Central memory CD8-positive, alpha-beta T cell (primary cell): Measurements from ENCODE around the gene LIG3.
"Not testable (repeated sequence)": the region's sequence is repeated elsewhere in the genome, so short reads cannot be mapped to it uniquely, and the experiment has no call there.

Experiments
- ATAC-seq: fragments of 150-1000 bp; cut with Tn5 transposase; replicated peaks from 2 replicates; pipeline ENCODE4 v1.10.0; 2022; ENCODE audit warnings: mild to moderate bottlenecking, moderate FRiP score, moderate number of reproducible peaks; ENCODE audit not compliant: poor library complexity, severe bottlenecking; ENCODE audit errors: extremely low read depth
- DNase-seq, 2 donors: peaks; one replicate each; pipeline ENCODE4 v3.0.0; 2021; ENCODE audit warnings: low spot score in 2 of 2
- H3K27ac Mint-ChIP-seq: one replicate; pipeline ENCODE4 v1.8.0; 2022; ENCODE audit warnings: low read depth, mild to moderate bottlenecking, moderate library complexity, mixed read lengths
- H3K27me3 Mint-ChIP-seq: one replicate; pipeline ENCODE4 v1.8.0; 2022; ENCODE audit warnings: mixed read lengths
- H3K36me3 Mint-ChIP-seq: one replicate; pipeline ENCODE4 v1.8.0; 2022; ENCODE audit warnings: mild to moderate bottlenecking, moderate library complexity, mixed read lengths; ENCODE audit not compliant: insufficient read depth
- H3K4me1 Mint-ChIP-seq: one replicate; pipeline ENCODE4 v1.8.0; 2022; ENCODE audit warnings: mixed read lengths
- H3K4me3 Mint-ChIP-seq: one replicate; pipeline ENCODE4 v1.8.0; 2022; ENCODE audit warnings: mild to moderate bottlenecking, moderate library complexity, mixed read lengths
- H3K9me3 Mint-ChIP-seq: one replicate; pipeline ENCODE4 v1.8.0; 2022; ENCODE audit warnings: mixed read lengths

The LIG3 gene

DNA sequence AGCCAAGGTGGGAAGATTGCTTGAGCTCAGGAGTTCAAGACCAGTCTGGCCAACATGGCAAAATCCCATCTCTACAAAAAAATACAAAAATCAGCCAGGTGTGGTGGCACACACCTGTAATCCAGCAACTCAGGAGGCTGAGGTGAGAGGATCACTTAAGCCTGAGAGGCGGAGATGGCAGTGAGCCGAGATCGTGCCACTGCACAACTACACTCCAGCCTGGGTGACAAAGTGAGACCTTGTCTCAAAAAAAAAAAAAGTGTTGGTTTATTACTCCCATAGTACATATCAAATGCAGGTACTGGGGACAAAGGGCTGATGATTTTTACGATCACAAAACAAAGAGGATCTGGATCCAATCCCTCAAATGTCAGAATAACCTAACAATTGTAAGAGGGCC, 47.8 kb downstream of the LIG3 start:
- H3K4me1 Mint-ChIP-seq = peaks cover 39% of the 10 kb centered on the region
- H3K36me3 Mint-ChIP-seq, ATAC-seq, H3K27me3 Mint-ChIP-seq, H3K9me3 Mint-ChIP-seq, DNase-seq, H3K27ac Mint-ChIP-seq, H3K4me3 Mint-ChIP-seq: not testable (repeated sequence)

DNA sequence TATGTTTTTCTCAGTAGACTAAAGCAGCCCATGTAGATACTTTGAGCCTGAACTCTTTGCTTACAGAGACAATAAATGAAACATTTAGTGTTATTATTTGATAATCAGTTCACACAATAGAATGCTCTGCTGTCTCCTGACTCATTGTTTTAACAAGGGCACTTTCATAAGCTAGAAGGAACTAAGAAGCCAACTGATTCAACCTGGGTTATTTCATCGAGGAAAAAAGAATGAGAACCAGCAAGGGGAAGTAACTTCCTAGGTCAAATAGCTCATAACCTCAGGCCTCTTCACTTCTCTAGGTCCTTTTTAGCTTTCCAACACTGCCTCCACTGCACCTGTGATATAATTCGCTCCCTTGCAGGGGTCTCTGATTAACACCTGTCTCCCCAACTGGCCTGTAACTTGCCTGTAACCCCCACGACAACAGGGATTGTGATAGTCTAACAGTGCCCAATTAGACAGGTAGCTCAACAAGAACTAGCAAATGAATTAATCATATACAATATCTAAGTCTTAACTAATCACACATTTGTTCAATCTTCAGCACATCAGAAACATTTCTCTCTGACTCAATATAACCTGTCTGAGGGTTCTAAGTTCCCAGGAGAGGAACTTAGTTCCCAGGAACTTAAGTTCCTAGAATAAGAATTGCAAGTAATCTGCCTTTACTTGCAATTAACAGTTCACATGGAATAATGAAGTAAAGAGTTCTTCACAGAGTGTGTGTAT, 48.4 kb downstream of the LIG3 start:
- Mint-ChIP-seq H3K9me3 (no peaks in the 10 kb centered on the region), H3K27me3 (no peaks in the 10 kb centered on the region), H3K36me3 (peaks cover 10% of the 10 kb centered on the region), H3K4me1 (peaks cover 35% of the 10 kb centered on the region), H3K4me3 (no peak overlapping the region), H3K27ac (no peak overlapping the region)
- no peak for DNase-seq
- ATAC-seq = no peak

DNA sequence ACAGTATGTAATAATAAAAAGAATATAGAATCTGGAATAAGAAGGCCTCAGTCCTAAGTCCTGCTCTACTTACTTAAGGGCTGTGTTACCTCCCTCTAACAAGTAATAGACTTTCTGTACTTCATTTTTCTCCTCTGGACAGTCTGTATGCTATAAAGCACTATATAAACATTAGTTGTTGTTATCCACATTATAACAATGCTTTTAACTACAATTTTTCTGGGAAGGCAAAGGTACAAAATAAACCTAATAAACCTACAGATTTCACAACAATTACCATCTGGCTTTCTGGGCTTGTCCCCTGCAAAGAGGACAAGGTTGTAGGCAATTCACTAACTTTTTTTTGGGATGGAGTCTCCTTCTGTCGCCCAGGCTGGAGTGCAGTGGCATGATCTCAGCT, 50.5 kb downstream of the LIG3 start:
- Mint-ChIP-seq H3K27me3 (no peaks in the 10 kb centered on the region), H3K9me3 (no peaks in the 10 kb centered on the region), H3K27ac (no peak overlapping the region), H3K4me1 (peaks cover 27% of the 10 kb centered on the region), H3K36me3 (peaks cover 11% of the 10 kb centered on the region), H3K4me3 (no peak overlapping the region)
- DNase-seq = no peak
- no peak for ATAC-seq

DNA sequence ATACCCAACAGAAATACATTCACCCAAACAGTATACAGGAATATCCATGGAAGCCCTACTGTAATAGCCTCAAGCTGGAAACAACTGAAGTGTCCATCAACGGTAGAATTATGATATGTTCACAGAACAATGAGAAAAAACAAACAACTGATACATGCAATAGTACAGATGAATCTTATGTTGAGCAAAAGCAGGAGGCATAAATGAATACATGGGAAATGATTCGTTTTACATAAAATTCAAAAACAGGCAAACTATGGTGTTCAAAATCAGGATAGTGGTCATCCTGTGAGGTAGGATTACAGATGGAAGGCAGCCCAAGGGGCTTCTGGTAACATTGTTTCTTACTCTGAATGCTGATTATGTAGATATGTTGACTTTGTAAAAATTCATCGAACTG, 58.1 kb downstream of the LIG3 start:
- H3K9me3 Mint-ChIP-seq = no peaks in the 10 kb centered on the region
- peaks cover 23% of the 10 kb centered on the region for H3K4me1 Mint-ChIP-seq
- no peak overlapping the region for H3K27ac Mint-ChIP-seq
- no peaks in the 10 kb centered on the region for H3K27me3 Mint-ChIP-seq
- peaks cover 16% of the 10 kb centered on the region for H3K36me3 Mint-ChIP-seq
- ATAC-seq (no peak), DNase-seq (no peak)
- no peak overlapping the region for H3K4me3 Mint-ChIP-seq

DNA sequence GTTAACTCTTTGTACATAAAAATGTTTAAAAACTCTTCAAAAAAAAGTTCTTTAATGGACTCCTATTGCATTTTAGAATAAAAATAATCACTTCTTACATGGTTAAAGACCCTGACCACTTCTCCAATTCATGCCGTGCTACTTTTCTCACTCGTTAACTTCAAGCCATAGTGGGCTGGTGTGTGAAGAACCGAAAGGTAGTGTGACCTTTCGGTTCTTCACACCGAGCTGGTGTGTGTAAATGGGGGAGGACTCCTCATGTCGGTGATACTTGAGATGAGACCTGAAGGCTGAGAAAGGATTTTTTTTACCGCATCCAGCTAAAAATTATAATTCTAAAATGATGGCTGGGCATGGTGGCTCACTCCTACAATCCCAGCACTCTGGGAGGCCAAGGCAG, 61.1 kb downstream of the LIG3 start:
- Mint-ChIP-seq H3K27me3 (no peaks in the 10 kb centered on the region), H3K4me3 (no peak overlapping the region), H3K9me3 (no peaks in the 10 kb centered on the region), H3K36me3 (peaks cover 22% of the 10 kb centered on the region), H3K27ac (peak overlapping the region; percentile 69), H3K4me1 (peaks cover 41% of the 10 kb centered on the region)
- no peak for DNase-seq
- peak; percentile 74 for ATAC-seq

DNA sequence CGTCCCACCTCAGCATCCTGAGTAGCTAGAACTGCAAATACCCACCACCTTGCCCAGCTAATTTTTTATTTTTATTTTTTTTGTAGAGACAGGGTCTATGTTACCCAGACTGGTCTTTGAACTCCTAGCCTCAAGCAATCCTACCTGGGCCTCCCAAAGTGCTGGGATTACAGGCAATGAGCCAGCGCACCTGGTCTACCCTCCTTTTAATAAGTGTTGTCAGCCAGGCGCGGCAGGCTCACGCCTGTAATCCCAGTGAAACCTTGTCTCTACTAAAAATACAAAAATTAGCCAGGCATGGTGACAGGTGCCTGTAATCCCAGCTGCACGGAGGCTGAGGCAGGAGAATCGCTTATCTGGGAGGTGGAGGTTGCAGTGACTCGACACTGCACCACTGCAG, 63.9 kb downstream of the LIG3 start:
- Mint-ChIP-seq H3K9me3 (no peaks in the 10 kb centered on the region), H3K4me1 (peaks cover 54% of the 10 kb centered on the region), H3K4me3 (no peak overlapping the region), H3K36me3 (peaks cover 17% of the 10 kb centered on the region), H3K27me3 (no peaks in the 10 kb centered on the region), H3K27ac (peak overlapping the region; percentile 96)
- ATAC-seq (no peak), DNase-seq (no peak)

DNA sequence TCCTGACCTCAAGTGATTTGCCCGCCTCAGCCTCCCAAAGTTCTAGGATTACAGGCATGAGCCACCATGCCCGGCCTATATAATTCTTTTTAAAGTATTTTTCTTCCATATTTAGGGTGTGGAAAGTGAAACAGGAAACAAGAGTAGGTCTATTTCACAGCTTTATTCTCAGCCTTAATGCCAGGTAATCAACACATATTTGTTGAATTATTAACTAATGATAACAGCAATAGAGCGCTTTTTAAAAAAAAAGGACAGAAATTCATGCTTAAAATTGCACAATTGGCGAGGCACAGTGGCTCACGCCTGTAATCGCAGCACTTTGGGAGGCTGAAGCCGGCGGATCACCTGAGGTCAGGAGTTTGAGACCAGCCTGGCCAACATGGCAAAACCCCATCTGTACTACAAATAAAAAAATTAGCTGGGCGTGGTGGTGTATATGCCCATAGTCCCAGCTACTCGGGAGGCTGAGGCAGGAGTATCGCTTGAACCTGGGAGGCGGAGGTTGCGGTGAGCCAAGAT, 65.2 kb downstream of the LIG3 start:
- Mint-ChIP-seq H3K4me1 (peaks cover 62% of the 10 kb centered on the region), H3K36me3 (peaks cover 15% of the 10 kb centered on the region), H3K27ac (peak overlapping the region; percentile 96), H3K4me3 (peak overlapping the region; percentile 74)
- DNase-seq, H3K9me3 Mint-ChIP-seq, H3K27me3 Mint-ChIP-seq, ATAC-seq: not testable (repeated sequence)

DNA sequence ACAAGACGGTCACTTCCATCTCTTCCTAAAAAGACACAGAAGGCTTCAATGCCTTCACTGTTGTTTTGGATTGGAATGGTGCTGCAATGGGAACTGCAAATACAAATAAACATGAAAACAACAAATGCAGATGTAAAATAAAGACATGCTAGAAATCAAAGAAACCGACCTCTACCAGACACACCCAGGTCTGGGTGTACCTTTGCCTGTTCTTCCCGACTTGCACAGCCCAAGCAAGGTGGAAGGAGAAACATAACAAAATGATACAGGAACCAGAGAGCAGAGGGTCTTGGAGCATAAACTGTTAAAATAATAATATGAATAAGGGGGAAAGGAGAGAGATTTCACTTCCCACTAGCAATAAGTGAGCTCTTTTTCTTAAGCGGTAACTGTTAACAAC, 65.9 kb downstream of the LIG3 start:
- ATAC-seq = no peak
- DNase-seq = no peak
- no peaks in the 10 kb centered on the region for H3K27me3 Mint-ChIP-seq
- no peaks in the 10 kb centered on the region for H3K9me3 Mint-ChIP-seq
- H3K27ac Mint-ChIP-seq = peak overlapping the region; percentile 96
- H3K36me3 Mint-ChIP-seq = peaks cover 12% of the 10 kb centered on the region
- peaks cover 60% of the 10 kb centered on the region for H3K4me1 Mint-ChIP-seq
- H3K4me3 Mint-ChIP-seq = peak overlapping the region; percentile 74

DNA sequence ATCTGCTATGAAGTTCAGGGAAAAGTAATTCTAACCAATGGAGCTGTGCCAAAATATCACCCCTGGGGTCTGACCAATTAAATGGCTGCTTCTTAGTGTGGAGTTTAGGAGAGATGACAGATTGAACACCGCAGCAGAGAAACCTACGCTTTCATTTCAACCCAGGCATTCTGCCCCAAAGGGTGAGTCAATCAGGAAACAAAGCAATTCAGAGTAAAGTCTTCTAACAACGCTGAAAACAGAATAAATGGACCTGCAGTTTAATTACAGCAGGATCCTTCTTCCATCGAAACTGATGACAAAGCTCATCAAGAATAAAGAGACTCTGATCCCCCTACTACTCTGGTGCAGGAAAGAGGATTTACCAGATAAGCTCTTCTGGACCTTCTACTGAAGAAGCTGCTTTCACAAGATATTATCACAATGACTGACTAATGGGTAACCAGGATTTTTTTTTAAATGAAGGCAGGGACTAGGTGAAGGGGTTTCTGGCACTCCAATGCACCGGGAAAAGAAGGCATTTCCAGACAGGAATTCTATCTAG, 66.5 kb downstream of the LIG3 start:
- Mint-ChIP-seq H3K4me1 (peaks cover 63% of the 10 kb centered on the region), H3K36me3 (peaks cover 13% of the 10 kb centered on the region), H3K27ac (peak overlapping the region; percentile 96), H3K4me3 (peak overlapping the region; percentile 74), H3K27me3 (no peaks in the 10 kb centered on the region), H3K9me3 (no peaks in the 10 kb centered on the region)
- DNase-seq (peak; percentile 17 to 55), ATAC-seq (peak; percentile 75)

DNA sequence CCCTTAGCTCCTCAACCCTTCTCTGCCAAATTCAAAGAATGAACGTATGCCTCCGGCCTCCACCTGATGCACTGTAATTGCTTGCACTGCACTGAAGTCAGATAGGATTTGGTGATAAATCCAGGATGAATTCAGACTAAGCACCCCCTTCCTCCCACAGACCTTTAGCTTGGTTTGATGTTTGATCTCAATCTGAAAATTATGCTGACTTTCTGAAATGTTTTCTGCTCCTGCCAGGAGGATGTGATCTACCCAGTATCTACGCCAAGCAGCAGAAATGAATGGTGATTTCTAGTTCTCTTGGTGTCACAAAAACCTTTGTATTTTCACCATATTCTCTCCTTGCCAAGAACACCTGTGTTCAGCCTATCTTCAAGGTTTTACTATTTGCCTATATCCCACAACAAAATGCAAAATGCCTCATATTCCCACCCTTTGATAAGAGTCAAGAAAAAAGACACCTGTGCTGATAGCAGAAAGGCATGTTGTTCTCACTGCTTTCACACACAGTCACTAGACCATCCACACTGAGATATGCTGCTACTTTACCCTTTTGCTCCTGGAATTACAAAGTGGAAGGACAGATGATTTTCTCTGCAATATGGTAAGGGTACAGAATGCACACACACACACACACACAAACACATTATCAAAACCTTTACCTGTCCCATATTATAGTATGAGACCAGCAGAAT, 68.5 kb downstream of the LIG3 start:
- Mint-ChIP-seq H3K36me3 (peaks cover 13% of the 10 kb centered on the region), H3K9me3 (no peaks in the 10 kb centered on the region), H3K4me1 (peaks cover 76% of the 10 kb centered on the region), H3K4me3 (peak overlapping the region; percentile 59), H3K27ac (peak overlapping the region; percentile 86), H3K27me3 (no peaks in the 10 kb centered on the region)
- ATAC-seq (no peak), DNase-seq (no peak)

DNA sequence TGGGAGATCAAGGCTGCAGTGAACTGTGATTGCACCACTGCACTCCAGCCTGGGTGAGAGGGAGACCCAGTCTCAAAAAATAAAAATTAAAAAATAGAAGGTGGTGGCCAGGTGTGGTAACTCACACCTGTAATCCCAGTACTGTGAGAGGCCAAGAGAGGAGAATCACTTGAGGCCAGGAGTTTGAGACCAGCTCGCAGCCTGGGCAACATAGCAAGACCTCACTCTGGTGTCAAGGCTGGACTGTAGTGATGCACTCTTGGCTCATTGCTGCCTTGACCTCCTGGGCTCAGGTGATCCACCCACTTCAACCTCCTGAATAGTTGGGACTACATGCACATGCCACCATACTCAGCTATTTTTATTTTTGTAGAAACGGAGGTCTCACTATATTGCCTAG, 69.9 kb downstream of the LIG3 start:
- Mint-ChIP-seq H3K4me1 (peaks cover 76% of the 10 kb centered on the region), H3K27ac (peak overlapping the region; percentile 86), H3K36me3 (peaks cover 15% of the 10 kb centered on the region), H3K9me3 (no peaks in the 10 kb centered on the region), H3K27me3 (no peaks in the 10 kb centered on the region), H3K4me3 (peak overlapping the region; percentile 59)
- no peak for DNase-seq
- no peak for ATAC-seq

DNA sequence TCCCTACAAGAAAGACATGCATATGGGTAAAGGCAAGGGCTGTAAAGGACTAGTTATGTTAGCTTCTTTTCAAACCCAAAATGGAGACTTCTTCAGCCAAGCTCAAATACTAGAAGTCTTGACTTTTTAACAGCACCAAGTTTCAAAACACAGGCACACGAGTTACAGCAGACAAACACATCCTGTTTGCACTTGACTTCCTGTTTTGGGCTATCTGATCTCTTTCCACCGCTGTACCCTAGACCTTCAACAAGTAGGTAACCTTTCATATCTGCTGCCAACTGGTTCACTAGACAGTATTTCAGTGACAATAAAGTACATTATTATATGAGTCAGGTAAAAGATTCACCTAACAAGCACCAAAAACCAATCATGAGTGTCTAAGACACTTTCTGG, 70.9 kb downstream of the LIG3 start:
- peak overlapping the region; percentile 53 for H3K4me3 Mint-ChIP-seq
- ATAC-seq (peak; percentile 86), DNase-seq (peak in 1 of 2 donors; percentile 50)

More for the DNA sequence above, 70.9 kb downstream of the LIG3 start:
- H3K9me3 Mint-ChIP-seq = no peaks in the 10 kb centered on the region
- H3K4me1 Mint-ChIP-seq = peaks cover 75% of the 10 kb centered on the region
- H3K27me3 Mint-ChIP-seq = no peaks in the 10 kb centered on the region
- H3K27ac Mint-ChIP-seq = peak overlapping the region; percentile 96
- peaks cover 10% of the 10 kb centered on the region for H3K36me3 Mint-ChIP-seq
